ENCODE results near the gene AMT.

AMT gene

DNA sequence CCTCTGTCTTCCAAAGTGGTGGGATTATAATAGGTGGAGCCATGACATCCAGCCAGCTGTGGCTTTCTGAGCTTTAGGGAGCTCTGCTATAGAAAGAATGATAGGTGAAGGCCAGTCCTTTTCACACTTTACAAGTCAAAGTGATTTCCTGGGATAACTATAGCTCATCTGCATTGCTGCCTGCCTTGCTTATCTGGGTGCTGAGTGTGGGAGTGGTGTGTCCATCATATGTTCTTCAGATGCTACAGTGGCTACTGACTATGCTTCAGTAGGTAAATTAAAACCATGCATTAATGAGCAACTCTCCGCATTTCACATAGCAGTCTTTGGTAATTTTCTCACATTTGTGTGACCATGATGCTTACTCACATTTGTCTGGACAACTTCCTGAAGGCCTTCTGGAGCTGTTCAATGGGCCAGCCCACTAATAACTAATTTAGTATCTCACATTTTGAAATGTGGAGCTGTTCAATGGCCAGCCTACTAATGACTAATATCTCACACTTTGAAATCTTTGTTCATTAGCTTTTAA, 33.9 kb downstream of the AMT start:
- Histone ChIP-seq H3K27me3 (ENCODE audit: insufficient read depth, low read depth, severe bottlenecking) (no peaks in the 10 kb centered on the region), H3K36me3 (peaks cover 21% of the 10 kb centered on the region), H3K4me3 (ENCODE audit: low read depth, low read length) (no peak overlapping the region), H3K27ac (no peak overlapping the region), H3K9me3 (ENCODE audit: severe bottlenecking) (no peaks in the 10 kb centered on the region)
- DNase-seq = no peak
- TF ChIP-seq, protein P1, sequence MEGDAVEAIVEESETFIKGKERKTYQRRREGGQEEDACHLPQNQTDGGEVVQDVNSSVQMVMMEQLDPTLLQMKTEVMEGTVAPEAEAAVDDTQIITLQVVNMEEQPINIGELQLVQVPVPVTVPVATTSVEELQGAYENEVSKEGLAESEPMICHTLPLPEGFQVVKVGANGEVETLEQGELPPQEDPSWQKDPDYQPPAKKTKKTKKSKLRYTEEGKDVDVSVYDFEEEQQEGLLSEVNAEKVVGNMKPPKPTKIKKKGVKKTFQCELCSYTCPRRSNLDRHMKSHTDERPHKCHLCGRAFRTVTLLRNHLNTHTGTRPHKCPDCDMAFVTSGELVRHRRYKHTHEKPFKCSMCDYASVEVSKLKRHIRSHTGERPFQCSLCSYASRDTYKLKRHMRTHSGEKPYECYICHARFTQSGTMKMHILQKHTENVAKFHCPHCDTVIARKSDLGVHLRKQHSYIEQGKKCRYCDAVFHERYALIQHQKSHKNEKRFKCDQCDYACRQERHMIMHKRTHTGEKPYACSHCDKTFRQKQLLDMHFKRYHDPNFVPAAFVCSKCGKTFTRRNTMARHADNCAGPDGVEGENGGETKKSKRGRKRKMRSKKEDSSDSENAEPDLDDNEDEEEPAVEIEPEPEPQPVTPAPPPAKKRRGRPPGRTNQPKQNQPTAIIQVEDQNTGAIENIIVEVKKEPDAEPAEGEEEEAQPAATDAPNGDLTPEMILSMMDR (IDR thresholded peaks at IDR 0.05; ENCODE audit: low read depth, low read length) = no peak

DNA sequence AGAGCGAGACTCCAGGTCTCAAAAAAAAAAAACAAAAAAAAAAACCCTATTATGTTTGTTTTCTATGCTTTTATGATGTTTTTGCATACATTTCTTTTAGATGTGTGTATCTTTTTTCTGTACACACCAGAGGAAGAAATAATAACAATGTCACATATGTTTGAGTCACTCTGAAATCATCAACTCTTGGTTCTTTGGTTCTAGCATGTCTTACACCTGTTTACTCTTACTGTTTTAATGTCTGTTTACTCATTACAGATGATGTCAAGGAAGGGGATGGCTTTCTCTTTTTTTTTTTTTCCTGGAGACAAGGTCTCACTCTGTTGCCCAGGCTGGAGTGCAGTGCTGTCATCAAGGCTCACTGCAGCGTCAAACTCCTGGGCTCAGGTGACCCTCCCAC, 34.6 kb downstream of the AMT start:
- Histone ChIP-seq H3K4me3 (ENCODE audit: low read depth, low read length) (no peak overlapping the region), H3K36me3 (peaks cover 21% of the 10 kb centered on the region), H3K27me3 (ENCODE audit: insufficient read depth, low read depth, severe bottlenecking) (no peaks in the 10 kb centered on the region), H3K27ac (no peak overlapping the region), H3K9me3 (ENCODE audit: severe bottlenecking) (no peaks in the 10 kb centered on the region)
- no peak for DNase-seq
- TF ChIP-seq, protein P1 (IDR thresholded peaks at IDR 0.05; ENCODE audit: low read depth, low read length) = no peak

DNA sequence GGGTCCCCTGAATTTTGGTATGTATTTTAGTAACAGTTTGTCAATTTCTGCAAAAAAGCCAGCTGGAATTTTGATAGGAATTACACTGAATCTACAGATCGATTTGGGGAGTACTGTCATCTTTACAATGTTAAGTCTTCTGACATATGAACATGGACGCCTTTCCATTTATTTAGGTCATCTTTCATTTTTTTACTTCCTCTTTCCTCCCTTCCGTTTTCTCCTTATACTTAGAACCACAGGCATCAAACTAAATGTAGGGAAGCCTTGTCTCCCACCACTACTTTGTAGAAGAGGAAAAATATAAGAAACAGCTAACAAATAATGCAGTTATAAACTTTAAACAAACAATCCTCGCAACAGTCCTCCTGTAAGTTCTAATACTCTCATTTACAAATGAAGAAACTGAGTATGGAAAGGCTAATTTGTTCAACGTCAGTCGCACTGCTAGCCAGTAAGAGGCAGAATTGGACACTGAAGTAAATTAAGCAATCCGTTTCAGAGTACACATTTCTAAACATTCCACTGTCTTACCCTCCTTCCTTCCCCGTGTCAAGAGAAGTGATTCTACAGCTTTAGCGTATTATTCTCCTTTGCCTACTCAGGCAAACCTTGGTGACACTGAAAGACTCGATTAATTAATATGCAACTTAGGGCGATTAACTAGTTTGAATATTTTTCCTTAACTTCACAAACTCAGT, 36.1 kb downstream of the AMT start:
- Histone ChIP-seq H3K27ac (no peak overlapping the region), H3K36me3 (peaks cover 21% of the 10 kb centered on the region), H3K4me3 (ENCODE audit: low read depth, low read length) (no peak overlapping the region), H3K27me3 (ENCODE audit: insufficient read depth, low read depth, severe bottlenecking) (no peaks in the 10 kb centered on the region), H3K9me3 (ENCODE audit: severe bottlenecking) (no peaks in the 10 kb centered on the region)
- DNase-seq = no peak
- TF ChIP-seq, protein P1 (IDR thresholded peaks at IDR 0.05; ENCODE audit: low read depth, low read length) = no peak

DNA sequence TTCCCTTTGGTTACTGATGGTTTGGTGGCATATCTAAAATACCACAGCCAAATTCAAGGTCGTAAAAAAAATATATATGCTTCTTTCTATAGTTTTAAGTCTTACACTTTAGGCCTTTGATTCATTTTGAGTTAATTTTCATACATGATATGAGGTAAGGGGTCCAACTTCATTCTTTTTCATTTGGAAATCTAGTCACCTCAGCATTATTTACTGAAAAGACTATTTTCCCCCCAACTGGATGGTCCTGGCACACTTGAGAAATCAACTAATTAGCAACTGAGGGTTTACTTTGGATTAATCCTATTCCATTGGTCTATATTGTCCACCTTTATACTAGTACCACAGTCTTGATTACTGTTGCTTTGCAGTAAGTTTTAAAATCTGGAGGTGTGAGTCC, 36.7 kb downstream of the AMT start:
- Histone ChIP-seq H3K4me3 (ENCODE audit: low read depth, low read length) (no peak overlapping the region), H3K9me3 (ENCODE audit: severe bottlenecking) (no peaks in the 10 kb centered on the region), H3K27me3 (ENCODE audit: insufficient read depth, low read depth, severe bottlenecking) (no peaks in the 10 kb centered on the region), H3K27ac (no peak overlapping the region), H3K36me3 (peaks cover 21% of the 10 kb centered on the region)
- TF ChIP-seq, protein P1 (IDR thresholded peaks at IDR 0.05; ENCODE audit: low read depth, low read length) = no peak
- DNase-seq = no peak

DNA sequence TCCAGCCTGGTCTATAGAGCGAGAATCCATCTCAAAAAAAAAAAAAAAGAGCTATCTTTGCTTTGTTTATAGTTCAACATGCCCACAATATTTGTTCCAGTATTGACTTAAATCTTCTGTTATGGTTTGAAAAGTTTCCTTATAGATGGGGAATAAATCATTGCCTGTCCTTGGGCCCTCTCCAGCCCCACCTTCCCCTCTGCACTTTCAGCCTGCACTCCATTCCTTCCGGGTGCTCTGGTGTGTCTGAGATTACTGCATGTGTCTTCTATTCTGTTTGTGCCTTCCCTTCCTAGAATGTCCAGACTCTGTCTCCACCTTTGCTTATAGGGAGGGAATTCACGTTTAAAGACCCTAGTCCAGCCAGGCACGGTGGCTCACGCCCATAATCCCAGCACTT, 38.9 kb downstream of the AMT start:
- peaks cover 9% of the 10 kb centered on the region for H3K36me3 ChIP-seq
- TF ChIP-seq, protein P1 (IDR thresholded peaks at IDR 0.05; ENCODE audit: low read depth, low read length) = no peak
- H3K27ac ChIP-seq = no peak overlapping the region
- DNase-seq = no peak
- no peak overlapping the region for H3K4me3 ChIP-seq (ENCODE audit: low read depth, low read length)
- no peaks in the 10 kb centered on the region for H3K27me3 ChIP-seq (ENCODE audit: insufficient read depth, low read depth, severe bottlenecking)
- H3K9me3 ChIP-seq (ENCODE audit: severe bottlenecking) = no peaks in the 10 kb centered on the region

All from WERI-Rb-1 (cell line).